Tibial nerve (tissue), 4 donors: ENCODE measurements around the gene IAH1. TPM values are rescaled to one million over a fixed set of nuclear protein-coding genes. Genes with fewer than 3 reads are reported as not detected.

Experiments
- DNase-seq, 2 donors: peaks; one replicate each; pipeline ENCODE4 v3.0.0-alpha.2; 2019; ENCODE audit warnings: low spot score in 2 of 2
- H3K27ac ChIP-seq, 4 donors: fragments of 200-600 bp; sonication (generic) in 3 of 4; one replicate each; pipeline ENCODE4 v1.5.1; 2017 to 2019; ENCODE audit warnings: mild to moderate bottlenecking in 1 of 4
- H3K27me3 ChIP-seq, 2 donors: fragments of 200-600 bp; sonication (generic) in 1 of 2; one replicate each; pipeline versions ENCODE4 v1.5.1 to v1.6.0; 2017 to 2019
- H3K36me3 ChIP-seq, 3 donors: fragments of 200-600 bp; sonication (generic); one replicate each; pipeline ENCODE4 v1.5.1; 2018 to 2019
- H3K4me1 ChIP-seq, 4 donors: fragments of 200-600 bp; sonication (generic) in 3 of 4; one replicate each; pipeline ENCODE4 v1.5.1; 2017 to 2019
- H3K4me3 ChIP-seq, 4 donors: fragments of 200-600 bp; sonication (generic) in 3 of 4; one replicate each; pipeline ENCODE4 v1.5.1; 2017 to 2019; ENCODE audit warnings: mild to moderate bottlenecking in 1 of 4, moderate library complexity in 1 of 4
- H3K9me3 ChIP-seq, 4 donors: fragments of 200-600 bp; sonication (generic) in 3 of 4; one replicate each; pipeline ENCODE4 v1.5.1; 2017 to 2019
- CTCF ChIP-seq, 5 experiments: fragments of 200-600 bp in 3 of 5; fragments of 450-650 bp in 2 of 5; sonication (generic) in 3 of 5; IDR thresholded peaks; one replicate each; pipeline ENCODE4 v1.5.1; 2016 to 2019; ENCODE audit warnings: antibody characterized with exemption in 5 of 5, mild to moderate bottlenecking in 3 of 5, moderate library complexity in 2 of 5
- EP300 ChIP-seq, 2 donors: sonication (generic); formaldehyde crosslinking; IDR thresholded peaks; one replicate each; pipeline ENCODE4 v1.6.1; 2017; ENCODE audit warnings: antibody characterized with exemption in 2 of 2, mild to moderate bottlenecking in 1 of 2
- POLR2A ChIP-seq, 2 donors: fragments of 450-650 bp; IDR thresholded peaks; one replicate each; pipeline ENCODE4 v1.6.1; 2017; ENCODE audit warnings: antibody characterized with exemption in 2 of 2, mild to moderate bottlenecking in 2 of 2, moderate library complexity in 2 of 2
- WGBS, 2 donors: methylation state at CpG; one replicate each; pipeline ENCODE4 v1.1.5; 2018; 5-methylcytosine and 5-hydroxymethylcytosine counted together
- total RNA-seq, 4 donors: library from RNA; depleted of rRNA; stranded (reverse); fragments of >200 nt; gene quantifications; one replicate each; pipeline ENCODE4 v1.1.0, GENCODE V29; 2016

Gene IAH1
- total RNA-seq, 4 donors from 2014 or later, result 41.9 to 55.1 (median 50.9) TPM

DNA sequence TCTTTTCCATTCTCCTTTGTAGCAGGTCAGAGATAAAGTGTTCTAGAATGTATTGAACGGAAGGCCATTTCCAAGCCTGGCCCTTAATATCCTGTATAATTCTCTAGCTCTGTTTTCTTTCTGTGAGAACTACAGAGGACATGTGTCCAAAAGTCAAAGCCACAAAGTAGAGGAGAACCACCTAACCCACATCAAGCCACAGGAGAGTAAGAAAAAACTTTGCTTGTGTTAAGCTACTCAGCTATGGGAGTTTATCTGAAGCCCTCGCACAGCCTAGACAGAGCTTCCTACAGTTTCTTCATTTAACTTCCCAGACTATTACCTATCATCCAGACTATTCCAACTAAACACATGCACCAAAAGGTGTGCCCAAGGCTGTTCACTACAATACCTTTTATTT, 59.3 kb downstream of the IAH1 start:
- Histone ChIP-seq H3K27me3 (no peaks in the 10 kb centered on the region), H3K4me3 (no peak overlapping the region), H3K27ac (no peak overlapping the region), H3K4me1 (peaks cover 0 to 22% (median 10%) of the 10 kb centered on the region in 4 donors), H3K36me3 (peaks cover 0 to 47% (median 0%) of the 10 kb centered on the region in 3 donors), H3K9me3 (no peaks in the 10 kb centered on the region)
- DNase-seq, result no peak
- no peak for TF ChIP-seq CTCF (IDR thresholded peaks at IDR 0.05)
- no peak for TF ChIP-seq POLR2A (IDR thresholded peaks at IDR 0.05)
- no peak for TF ChIP-seq EP300 (IDR thresholded peaks at IDR 0.05)
- 93 to 94% methylated on average over 2 of the region's 2 CpGs for WGBS, 2 donors

- Histone ChIP-seq H3K4me1 (peaks cover 0 to 37% (median 13%) of the 10 kb centered on the region in 4 donors), H3K36me3 (peaks cover 0 to 35% (median 0%) of the 10 kb centered on the region in 3 donors), H3K27me3 (no peaks in the 10 kb centered on the region), H3K4me3 (no peak overlapping the region), H3K27ac (peak overlapping the region in 1 of 4 donors; percentile 85), H3K9me3 (no peaks in the 10 kb centered on the region)
- DNase-seq, result no peak
- 50 to 56% methylated on average over 1 of the region's 1 CpG for WGBS, 2 donors
- no peak for TF ChIP-seq EP300 (IDR thresholded peaks at IDR 0.05)
- no peak for TF ChIP-seq CTCF (IDR thresholded peaks at IDR 0.05)
- no peak for TF ChIP-seq POLR2A (IDR thresholded peaks at IDR 0.05)
Observed at GRCh38 chr2:9535177-9535576, 60.8 kb downstream of the IAH1 start.

- Histone ChIP-seq H3K9me3 (no peaks in the 10 kb centered on the region), H3K4me1 (peaks cover 0 to 48% (median 13%) of the 10 kb centered on the region in 4 donors), H3K4me3 (no peak overlapping the region), H3K27ac (peak overlapping the region in 2 of 4 donors; percentile 76 to 85), H3K27me3 (no peaks in the 10 kb centered on the region), H3K36me3 (peaks cover 0 to 29% (median 0%) of the 10 kb centered on the region in 3 donors)
- TF ChIP-seq POLR2A (IDR thresholded peaks at IDR 0.05) (no peak), CTCF (IDR thresholded peaks at IDR 0.05) (no peak), EP300 (IDR thresholded peaks at IDR 0.05) (no peak)
- WGBS, 2 donors, result 89 to 93% methylated on average over 6 of the region's 6 CpGs
- no peak for DNase-seq
Observed at GRCh38 chr2:9536504-9536903, 62.2 kb downstream of the IAH1 start.

- 4 to 6% methylated on average over 2 of the region's 2 CpGs for WGBS, 2 donors
- Histone ChIP-seq H3K4me3 (no peak overlapping the region), H3K9me3 (no peaks in the 10 kb centered on the region), H3K36me3 (peaks cover 0 to 15% (median 0%) of the 10 kb centered on the region in 3 donors), H3K27me3 (no peaks in the 10 kb centered on the region), H3K27ac (peak overlapping the region in 3 of 4 donors; percentile 5 to 85 (median 76)), H3K4me1 (peaks cover 0 to 48% (median 13%) of the 10 kb centered on the region in 4 donors)
- DNase-seq, result no peak
- TF ChIP-seq EP300 (IDR thresholded peaks at IDR 0.05), result peak; percentile 67 to 75
- no peak for TF ChIP-seq POLR2A (IDR thresholded peaks at IDR 0.05)
Observed at GRCh38 chr2:9538000-9538507, 63.7 kb downstream of the IAH1 start.

Other genes with a start within 250 kb of the IAH1 start
- 10 to 100 TPM; 65.9 to 97.3 (median 89.0) TPM for gene ITGB1BP1, start 51.0 kb upstream of the IAH1 start, total RNA-seq
- gene CPSF3, start 50.9 kb upstream of the IAH1 start, total RNA-seq, result 10 to 100 TPM; 18.6 to 43.9 (median 25.0) TPM
- gene ADAM17, start 81.3 kb downstream of the IAH1 start, total RNA-seq, result 10 to 100 TPM; 30.6 to 50.9 (median 42.6) TPM
- 100 to 1,000 TPM; 166 to 213 (median 185) TPM for gene YWHAQ, start 156.4 kb downstream of the IAH1 start, total RNA-seq